NCI-H146 (cell line): ENCODE data around the gene VPS37D.

Source experiments
- DNase-seq: peaks from one replicate; lab custom pipeline; 2025; lab: John Stamatoyannopoulos, UW

VPS37D gene

DNA sequence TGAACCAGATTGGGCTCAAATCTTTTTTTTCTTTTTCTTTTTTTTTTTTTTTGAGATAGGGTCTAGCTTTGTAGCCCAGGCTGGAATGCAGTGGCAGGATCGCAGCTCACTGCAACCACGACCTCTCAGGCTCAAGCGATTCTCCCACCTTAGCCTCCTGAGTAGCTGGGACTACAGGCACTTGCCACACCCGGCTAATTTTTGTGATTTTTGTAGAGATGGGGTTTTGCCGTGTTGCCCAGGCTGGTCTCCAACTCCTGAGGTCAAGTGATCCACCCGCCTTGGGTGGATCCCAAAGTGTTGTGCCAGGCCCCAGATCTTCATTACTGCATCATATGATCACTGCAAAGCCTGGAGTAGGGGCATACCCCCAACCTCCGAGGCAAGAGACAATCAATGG is 12.9 kb downstream of the VPS37D start:
- no peak for DNase-seq

DNA sequence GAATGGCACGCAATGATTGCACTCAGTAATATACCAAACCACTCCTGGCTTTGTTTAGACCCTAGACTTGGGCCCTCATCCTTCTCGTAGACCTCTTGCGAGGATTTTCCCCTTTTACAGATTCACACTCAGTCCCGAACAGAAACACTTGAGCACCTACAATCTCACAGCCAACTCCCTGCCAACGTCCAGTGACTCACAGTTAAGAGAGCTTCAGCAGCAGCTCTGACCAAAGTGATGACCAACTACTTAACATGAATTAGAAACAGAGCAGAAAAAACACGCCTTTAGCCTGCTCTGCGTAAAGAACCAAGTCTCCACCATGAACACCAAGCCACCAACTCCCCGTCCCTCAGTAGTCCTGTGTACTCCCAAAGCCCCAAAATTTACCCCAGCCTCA is 13.4 kb downstream of the VPS37D start:
- no peak for DNase-seq

DNA sequence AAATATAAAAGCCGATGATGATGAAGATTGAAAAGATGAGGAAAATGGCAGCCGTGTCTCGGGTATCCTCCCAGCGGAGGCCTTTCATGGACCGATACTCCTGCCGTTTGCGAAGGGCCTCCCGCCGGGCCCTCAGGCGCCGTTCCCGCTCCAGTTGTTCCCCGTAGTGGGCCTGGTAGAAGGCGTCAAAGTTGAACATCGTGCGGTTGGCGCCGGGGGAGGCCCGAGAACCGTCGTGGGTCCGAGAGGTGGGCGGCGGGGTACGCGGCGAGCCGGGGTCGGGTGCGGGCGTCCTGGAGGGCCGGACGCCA is 15.1 kb downstream of the VPS37D start:
- DNase-seq: no peak

DNA sequence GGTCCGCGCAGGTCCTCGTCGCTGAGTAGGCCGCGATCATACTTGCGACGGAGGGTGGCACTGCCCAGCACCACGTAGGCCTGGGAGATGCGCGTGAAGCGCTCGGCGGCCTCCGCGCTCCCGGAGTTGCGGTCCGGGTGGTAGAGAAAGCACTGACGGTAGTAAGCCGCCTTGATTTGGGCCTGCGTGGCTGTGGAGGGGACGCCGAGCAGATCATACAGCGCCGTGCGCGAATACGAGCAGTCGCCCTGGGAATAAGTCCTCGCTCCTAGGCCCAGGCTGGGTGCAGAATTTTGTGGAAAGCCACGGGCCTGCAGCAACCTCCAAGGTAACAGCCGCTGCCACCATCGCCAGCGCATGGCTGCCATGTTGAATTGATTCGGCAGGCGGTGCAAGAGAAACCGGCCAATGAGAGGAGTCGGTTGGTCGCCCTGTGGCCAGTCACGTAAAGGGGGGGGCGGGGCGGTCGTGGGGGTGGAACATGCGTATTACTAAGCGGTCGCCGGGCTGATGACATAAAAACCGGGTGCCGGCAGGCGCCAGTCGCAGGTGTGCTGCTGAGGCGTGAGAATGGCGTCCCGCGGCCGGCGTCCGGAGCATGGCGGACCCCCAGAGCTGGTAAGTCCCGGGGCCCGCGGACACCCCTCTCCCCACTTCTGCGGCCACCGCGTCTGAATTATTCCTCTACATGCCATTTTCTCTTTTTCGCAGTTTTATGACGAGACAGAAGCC is 15.6 kb downstream of the VPS37D start, which contains the start of the genes BUD23 and DNAJC30:
TSS of gene BUD23 (plus strand) at position 542 of the 732 bp plus-strand sequence. CDS start at position 571, 29 bp downstream.
TSS of gene DNAJC30 (minus strand) at position 398 of the 732 bp plus-strand sequence. CDS start at position 368, 30 bp downstream.
- peak; percentile 98 for DNase-seq

DNA sequence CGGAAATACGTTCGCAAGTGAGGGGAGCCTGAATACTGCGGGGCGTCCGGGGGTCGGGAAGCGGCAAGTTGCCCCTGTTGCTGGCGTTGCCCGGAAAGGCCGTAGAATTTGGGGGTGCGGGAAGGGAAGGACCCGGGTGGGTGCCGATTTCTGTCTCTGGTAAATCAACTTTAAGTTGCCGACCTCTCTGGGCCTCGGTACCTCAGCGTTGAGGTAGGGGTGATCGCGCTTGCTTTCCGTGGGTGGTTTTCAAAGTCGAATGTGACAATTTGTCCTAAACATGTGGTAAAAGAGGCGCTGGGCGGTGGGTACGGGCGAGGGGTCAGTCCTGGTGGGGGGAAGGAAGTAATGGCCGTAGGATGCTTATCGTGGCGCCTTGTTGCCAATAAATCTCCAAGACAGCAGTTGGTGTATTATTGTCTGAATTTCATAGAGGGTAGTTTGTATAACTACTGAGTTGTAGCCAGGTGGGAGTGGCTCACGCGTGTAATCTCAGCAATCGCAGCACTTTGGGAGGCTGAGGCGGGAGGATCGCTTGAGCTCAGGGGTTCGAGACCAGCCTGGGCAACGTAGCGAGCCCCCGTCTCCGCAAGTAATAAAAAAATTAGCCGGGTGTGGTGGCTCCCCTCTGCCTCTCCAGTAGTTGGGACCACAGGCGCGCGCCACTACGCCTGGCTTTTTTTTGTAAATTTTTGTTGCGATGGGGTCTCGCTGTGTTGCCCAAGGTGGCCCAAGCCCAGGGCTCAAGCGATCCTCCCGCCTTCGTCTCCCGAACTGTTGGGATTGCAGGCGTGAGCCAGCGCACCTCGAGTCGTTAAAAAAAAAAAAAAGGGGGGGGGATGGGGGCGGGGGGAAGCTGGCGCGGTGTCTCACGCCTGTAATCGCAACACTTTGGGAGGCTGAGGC is 16.4 kb downstream of the VPS37D start:
- peak; percentile 26 for DNase-seq

DNA sequence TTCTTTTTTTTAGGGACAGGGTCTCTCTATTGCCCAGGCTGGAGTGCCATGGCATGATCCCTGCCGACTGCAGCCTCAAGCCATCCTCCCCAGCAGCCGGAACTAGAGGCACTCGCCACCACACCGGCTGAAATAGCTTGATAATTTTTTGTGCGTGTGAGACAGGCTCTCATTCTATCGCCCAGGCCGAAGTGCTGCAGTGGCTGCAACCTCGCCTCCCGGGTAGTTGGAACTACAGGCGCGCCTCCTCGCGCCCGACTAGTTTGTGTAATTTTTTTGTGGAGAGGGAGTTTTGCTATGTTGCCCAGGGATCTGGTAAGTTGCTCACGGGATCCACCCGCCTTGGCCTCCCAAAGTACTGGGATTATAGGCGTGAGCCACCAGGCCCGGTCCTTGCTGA is 17.7 kb downstream of the VPS37D start:
- DNase-seq: no peak

DNA sequence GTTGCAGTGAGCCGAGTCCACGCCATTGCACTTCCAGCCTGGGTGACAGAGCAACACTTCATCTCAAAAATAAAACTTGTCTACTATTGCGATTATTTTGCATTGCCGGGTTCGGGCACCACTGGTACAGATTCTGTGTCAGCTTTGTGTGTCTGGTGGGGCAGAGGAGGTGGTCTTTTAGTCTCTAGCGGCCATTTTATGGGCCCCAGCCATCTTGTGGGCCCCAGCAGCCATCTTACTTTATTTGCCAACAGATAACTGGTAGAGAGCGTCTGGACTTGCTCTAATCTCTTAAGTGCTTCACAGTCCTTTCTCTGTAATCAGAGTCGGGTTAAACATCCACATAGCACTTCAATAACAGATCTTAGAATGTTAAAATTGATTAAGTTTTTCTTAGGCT is 20.7 kb downstream of the VPS37D start:
- DNase-seq: no peak

DNA sequence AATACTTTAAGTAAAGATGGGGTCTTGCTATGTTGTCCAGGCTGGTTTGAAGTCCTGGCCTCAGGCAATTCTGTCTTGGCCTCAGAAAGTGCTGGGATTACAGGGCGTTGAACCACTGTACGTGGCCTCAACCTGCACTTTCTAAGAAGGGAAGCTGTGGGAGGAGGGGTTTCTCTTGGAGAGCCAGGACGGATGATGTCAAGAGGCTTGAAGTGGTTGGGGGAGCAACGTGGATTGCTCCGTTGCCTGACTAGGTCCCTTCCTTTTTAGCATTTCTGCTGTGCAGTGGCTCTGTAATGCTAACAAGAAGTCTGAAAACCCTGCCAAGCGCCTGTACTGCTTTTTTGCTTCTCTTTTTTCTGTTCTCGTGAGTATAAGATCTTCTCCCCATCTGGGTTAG is 23.0 kb downstream of the VPS37D start:
- DNase-seq: no peak

DNA sequence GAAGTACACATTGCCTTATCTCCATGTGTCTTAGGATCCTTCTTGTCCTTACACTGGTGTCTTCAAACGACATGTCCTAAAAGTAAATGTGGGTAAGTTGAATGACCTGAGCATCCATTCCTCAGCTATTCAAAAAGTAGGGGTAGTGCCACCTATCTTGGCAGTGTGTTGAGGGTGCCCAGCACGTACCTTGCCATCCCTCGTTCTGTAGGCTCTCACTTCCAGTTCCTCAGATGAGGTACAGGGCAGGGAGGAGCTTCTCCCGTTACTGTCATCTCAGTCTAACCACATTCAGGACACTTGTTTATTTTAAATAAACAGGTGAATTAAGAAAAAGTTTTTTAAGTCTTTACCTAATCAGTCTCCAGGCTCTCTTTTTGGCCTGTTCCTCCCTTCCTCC is 28.7 kb downstream of the VPS37D start:
- DNase-seq: no peak

DNA sequence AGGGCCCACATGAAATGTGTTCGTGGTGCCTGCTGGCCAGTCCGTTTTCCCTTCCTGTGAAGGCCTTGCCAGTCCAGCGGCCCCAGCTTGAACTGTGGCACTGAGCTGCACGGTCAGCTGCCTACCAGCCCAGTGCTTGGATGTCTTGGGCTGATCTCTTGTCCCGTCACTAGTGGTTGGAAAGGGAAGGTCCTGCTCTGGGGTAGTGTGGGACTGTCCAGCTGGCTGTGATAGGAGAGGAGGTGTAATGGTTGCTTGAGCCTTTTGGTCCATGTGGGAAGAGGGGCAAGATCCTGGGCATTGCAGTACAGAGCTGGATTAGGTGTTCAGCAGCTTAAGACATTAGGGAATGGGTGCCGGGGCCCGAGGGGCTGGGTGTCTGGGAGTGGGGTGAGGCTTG is 30.8 kb downstream of the VPS37D start:
- DNase-seq: no peak

DNA sequence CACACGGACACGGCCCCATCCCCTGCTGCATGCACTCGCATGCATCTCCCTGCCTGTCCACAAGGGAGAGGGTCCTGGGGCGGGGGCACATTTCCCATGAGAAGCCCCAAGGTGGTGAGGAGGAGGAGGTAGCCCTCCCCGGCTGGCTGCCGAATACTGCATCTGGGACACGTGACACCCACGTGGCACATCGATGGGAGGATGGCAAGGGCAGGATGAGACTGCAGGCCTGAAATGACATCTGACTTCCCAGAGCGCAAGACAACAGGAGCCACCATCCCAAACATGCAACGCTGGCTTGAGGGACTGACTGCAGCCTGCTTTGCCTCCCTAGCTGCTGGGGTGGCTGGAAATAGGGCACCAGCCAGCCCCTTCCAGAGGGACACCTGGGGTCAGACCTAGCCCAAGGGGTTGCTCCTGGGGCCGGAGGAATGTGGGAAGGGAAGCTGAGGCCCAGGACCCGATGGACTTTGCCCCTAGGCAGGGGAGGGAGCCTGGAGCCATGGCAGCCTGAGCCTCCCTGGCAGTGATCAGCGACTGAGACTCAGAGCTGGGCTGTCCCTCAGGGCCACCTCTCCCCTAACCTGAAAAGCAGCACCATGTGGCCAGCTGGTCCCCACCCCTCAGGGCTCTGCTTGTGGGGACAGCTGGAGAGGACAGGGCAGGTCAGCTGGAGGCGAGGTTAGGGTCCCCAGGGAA is 31.9 kb downstream of the VPS37D start:
- DNase-seq: no peak

DNA sequence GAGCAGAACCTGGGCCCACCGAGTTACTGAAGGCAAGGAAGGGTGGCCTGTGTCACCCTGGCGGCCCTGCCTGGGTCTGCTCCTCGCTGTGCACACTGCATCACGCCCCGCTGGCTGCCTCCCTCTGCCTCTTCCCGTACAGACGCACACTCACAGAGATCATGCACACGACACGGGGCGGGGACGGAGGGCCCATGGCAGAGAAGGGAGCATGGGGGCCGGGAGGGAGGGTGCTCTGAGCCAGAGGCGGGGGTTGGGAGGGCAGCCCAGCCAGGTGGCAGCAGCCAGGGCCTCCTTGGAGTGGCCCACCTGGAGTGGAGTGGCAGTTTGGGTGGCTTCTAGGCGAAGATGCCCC is 32.4 kb downstream of the VPS37D start:
- DNase-seq: no peak

DNA sequence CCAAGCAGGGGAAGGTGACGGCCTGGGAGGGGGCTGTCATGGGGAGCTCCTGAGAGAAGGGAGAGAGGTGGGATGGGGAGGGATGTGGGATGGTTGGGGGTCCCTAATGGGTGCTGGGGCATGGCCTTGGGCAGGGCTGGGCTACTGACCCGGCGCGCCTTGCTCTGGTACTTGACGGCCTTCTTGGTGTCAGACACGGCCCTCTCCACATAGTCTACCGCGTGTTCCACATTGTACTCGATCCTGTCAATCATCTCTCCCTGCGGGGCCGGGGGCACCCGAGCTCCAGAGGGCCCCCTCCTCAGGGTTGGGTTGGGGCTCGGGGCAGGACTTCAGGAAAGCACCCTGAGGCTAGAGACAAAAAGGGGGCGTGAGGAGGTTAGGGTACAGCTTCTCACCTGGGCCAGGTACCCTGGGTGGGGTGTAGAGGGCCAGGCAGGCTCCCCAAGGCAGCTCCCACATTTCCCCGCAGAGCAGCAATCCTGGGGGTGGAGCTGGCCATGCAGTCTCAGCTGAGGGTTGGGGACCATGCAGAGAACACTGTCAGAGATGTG is 33.0 kb downstream of the VPS37D start:
- DNase-seq: no peak

DNA sequence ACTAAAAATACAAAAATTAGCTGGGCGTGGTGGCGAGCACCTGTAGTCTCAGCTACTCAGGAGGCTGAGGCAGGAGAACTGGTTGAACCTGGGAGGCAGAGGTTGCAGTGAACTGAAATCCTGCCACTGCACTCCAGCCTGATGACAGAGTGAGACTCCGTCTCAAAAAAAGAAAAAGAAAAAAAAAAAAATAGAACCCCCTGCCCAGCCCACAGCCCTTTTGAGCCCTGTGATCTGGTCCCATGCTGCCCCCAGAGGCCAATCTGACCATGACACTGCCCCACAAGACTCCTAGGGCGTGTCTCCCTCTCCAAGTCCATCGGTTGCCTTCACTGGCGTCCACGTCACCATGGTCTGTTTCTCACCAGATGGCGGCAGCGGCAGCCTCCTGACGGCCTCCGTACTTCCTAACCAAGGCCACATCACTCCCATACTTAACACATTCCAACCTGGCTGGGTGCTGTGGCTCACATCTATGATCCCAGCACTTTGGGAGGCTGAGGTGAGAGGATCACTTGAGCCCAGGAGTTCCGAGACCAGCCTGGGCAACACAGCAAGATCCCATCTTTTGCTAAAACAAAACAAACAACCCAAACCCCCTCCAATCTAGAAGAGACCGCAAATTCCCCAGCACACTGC is 33.8 kb downstream of the VPS37D start:
- peak; percentile 43 for DNase-seq

DNA sequence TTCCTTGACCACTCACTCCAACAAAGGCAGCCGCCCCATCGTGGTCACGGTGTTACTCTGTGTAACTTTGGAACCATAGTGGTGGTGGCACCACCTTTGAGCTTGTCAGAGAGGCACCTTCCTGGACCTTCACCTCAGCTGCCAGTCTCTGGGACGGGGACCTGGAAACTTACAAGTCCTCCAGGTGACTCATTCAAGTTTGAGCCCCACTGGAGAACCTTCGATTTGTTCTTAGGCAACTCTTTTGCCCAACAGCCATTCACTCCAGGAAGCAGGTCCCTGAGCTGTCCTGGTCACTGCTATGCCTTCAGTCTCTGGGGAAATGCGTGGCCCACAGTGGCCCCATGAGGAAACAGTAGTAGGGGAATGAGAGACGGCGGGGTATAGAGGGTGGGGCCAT is 34.6 kb downstream of the VPS37D start:
- DNase-seq: no peak

DNA sequence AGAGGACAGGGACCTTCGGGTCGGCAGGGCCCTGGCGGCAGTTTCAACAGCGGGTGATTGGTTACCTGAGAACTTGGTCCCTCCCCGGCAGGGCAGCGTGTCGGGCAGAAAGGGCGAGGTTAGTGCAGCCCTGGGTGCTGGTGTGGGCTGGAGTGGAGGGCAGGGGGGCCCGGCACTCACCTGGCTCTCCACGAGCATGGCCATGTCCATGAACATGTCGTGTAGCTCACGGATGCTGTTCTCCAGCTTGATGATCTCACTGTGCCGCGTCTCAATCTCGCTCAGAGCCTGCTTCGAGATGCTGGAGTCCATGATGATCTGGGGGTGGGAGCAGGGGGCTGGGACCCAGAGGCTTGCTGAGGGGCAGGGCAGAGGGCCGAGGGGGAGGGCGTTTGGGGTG is 35.0 kb downstream of the VPS37D start:
- DNase-seq: no peak

DNA sequence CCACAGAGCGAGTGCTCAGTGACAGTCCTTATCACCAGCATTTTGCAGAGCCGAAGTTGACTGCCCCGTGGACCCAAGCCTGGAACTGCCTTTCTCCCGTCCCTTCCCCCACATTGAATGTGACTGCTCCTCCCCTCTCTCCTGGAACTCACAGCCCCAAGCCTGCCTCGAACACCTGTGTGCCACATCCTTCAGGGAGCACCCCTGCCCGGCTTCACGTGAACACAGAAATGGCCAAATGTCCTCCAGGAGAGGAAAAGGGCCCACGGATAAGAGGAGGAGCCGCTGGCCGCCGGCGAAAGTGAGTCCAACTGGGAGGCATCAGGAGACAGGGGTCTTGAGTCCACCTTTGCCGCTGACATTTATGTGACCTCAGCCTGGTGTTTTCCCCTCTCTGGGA is 35.6 kb downstream of the VPS37D start:
- DNase-seq: no peak

DNA sequence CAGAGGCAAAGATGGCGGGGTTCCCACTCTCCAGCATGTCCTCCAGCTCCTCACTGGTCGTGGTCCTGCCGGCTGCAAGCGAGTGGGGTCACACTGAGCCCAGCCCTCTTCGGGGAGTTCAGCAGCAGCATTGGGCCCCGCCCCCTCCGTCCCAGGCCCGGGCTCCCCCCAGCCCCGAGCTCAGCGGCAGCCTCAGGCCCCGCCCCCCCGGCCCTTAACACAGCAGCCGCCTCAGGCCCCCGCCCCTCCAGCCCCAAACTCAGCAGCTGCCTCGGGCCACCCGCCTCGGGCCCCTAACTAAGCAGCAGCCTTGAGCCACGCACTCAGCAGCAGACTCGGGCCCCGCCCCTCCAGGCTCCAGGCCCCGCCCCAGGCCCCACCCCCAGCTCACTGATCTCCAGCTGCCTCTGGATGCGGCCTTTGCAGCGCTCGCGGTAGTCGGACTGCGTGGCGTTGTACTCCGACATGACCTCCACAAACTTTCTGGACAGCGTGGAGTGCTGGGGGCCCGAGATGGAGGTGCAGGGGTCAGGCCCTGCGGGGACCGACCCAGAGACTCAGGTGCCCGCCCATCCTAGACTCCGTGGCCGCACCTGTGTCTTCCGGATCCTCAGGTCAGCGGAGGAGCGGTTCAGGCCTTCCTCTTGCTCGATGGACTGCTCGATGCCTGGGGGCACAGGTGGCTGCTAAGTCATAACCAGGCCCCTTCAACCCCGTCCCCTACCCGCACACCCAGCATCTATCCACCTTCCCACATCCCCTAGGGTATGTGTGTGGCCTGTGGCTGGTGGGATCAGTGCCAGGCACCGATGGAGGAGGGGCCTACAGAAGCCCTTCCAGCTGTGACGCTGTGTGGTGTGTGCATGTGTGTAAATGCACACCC is 36.4 kb downstream of the VPS37D start:
- no peak for DNase-seq

DNA sequence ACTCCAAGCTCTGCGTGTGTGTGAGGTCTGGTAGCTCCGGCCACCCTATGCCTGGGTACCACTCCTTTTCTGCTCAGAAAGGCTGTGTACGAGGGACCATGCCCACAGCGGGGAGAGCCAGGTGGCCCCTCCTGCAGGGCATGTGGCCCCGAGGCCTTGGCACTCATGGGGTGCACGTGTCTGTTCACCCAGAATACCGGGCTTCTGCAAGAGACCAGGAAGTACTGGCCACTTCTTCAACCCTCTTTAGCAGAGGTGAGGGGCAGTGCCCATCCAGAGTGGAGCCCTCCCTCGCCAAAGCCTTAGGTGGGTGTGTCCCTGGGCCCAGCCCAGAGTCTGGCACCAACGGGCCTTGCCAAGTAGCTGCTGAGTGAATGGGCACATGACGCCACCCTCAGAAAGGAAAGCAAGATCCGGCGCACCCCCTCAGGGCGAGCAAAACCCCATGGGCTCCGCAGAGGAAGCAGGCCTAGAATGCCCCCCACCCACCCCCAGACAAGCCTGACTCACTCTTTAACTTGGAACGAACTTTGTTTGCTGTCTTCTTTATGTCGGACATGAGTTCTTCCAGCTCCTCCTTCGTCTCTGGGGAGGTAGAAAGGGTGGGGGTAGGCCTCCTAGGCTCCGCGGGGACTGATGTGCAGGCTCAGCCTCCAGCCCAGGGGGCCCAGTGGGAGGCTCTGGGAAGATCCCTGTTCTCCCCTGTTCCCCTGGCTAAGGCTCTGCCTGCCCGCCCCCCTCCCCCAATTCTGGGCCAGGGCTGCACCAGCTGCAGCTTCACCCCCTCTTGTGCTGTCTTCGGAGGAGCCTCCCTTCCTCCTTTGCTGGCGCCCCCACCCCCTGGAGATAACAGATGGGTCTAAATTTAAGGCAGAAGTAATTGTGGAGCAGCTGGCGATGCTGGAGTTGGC is 37.3 kb downstream of the VPS37D start:
- DNase-seq: no peak

DNA sequence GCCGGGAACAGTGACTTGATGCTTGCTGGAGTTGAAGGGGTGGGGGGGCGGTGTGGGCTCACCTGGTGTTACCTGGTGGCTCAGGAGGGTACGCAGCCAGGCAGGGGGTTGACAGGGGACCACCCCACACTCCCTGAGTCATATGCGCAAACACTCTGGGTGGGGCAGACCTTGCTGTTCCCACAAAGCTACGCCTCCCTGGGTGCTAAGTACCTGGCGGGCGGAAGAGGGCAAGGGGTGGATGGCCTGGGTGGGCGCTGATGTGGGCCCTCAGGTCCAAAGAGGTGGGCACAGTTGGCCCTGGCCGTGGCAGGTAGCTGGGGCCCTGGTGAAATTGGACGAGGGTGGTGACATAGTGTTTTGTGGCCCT is 37.9 kb downstream of the VPS37D start:
- DNase-seq: no peak
